SK-N-SH treated with all-trans-retinoic acid at 6 μM for 48 hours (cell line): Measurements from ENCODE around the gene FUT7.
"Not testable (repeated sequence)": the region's sequence is repeated elsewhere in the genome, so short reads cannot be mapped to it uniquely, and the experiment has no call there.

Experiments used
- POU6F1 ChIP-seq: fragments of 250-450 bp; sonication (Bioruptor Pico); IDR thresholded peaks from 2 replicates; pipeline ENCODE4 v1.8.0; 2021; ENCODE audit warnings: low read depth, mild to moderate bottlenecking, moderate library complexity, borderline replicate concordance
- PPARA ChIP-seq: fragments of 250-450 bp; sonication (Bioruptor Pico); IDR thresholded peaks from 2 replicates; pipeline ENCODE4 v1.5.0; 2020; ENCODE audit warnings: mild to moderate bottlenecking, borderline replicate concordance
- RARB ChIP-seq: fragments of 250-450 bp; sonication (Bioruptor Pico); IDR thresholded peaks from 2 replicates; pipeline ENCODE4 v1.8.0; 2021; ENCODE audit warnings: mild to moderate bottlenecking, moderate library complexity

GRCh38 chr9:137062798-137063197 is 30.9 kb upstream of the FUT7 start:
- not testable (repeated sequence) for TF ChIP-seq RARB (CRISPR knock-in tag); PPARA; POU6F1 (CRISPR knock-in tag)
